GM12878 (cell line): ENCODE measurements around the gene PPP3CA.

ENCODE experiments used
- HDAC2 ChIP-seq: fragments of 200-600 bp; sonication (generic); IDR thresholded peaks from 2 replicates; pipeline ENCODE4 v1.6.1; 2017
- JUNB ChIP-seq: IDR thresholded peaks from 2 replicates; pipeline ENCODE4 v1.6.1; 2016; ENCODE audit warnings: antibody characterized with exemption, mild to moderate bottlenecking
- POLR2A ChIP-seq: IDR thresholded peaks from 2 replicates; pipeline ENCODE4 v1.6.1; 2011; ENCODE audit warnings: low read depth, mild to moderate bottlenecking, low read length
- POLR2AphosphoS5 ChIP-seq: IDR thresholded peaks from 2 replicates; pipeline ENCODE4 v1.6.1; 2011; ENCODE audit warnings: mild to moderate bottlenecking, low read length, inconsistent platforms
- TCF7 ChIP-seq: IDR thresholded peaks from 2 replicates; pipeline ENCODE4 v1.6.1; 2014; ENCODE audit warnings: antibody characterized with exemption, borderline replicate concordance
- YY1 ChIP-seq: IDR thresholded peaks from 2 replicates; pipeline ENCODE4 v1.6.1; 2011; ENCODE audit warnings: low read depth, mild to moderate bottlenecking, low read length
- TF ChIP-seq, protein P1 (sequence below), 3 experiments: IDR thresholded peaks in 2 of 3; conservative IDR thresholded peaks in 1 of 3; 2 replicates each; pipeline ENCODE4 v1.5.1; 2011; ENCODE audit warnings: low read depth in 3 of 3, low read length in 3 of 3, mild to moderate bottlenecking in 3 of 3, control low read depth in 2 of 3, moderate library complexity in 2 of 3, inconsistent platforms in 1 of 3, mixed read lengths in 1 of 3; ENCODE audit not compliant: control insufficient read depth in 2 of 3, insufficient read depth in 1 of 3; ENCODE audit errors: extremely low read depth in 1 of 3

DNA sequence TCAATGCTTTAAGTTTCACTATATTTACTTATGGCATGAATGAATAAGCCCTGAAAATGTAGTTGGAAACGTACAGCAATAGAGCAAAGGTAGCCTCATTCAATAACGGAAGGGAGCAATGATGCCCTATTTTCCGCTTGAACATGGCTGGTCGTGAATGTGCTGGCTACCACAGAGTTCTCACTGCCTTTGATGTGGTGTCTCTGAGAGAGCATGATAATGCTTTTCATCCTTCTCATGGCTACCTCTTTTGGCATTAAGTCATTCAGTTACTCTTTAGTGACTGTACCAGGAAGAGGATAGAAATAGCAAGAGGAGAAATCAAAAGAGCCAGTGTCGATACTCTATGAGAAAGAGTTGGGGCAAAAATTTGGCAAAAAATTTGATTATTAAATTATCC lies 308.0 kb downstream of the PPP3CA start:
- TF ChIP-seq YY1 (no peak), POLR2AphosphoS5 (no peak), JUNB (no peak), HDAC2 (no peak), TCF7 (peak; percentile 90), POLR2A (no peak)
- TF ChIP-seq, protein P1, sequence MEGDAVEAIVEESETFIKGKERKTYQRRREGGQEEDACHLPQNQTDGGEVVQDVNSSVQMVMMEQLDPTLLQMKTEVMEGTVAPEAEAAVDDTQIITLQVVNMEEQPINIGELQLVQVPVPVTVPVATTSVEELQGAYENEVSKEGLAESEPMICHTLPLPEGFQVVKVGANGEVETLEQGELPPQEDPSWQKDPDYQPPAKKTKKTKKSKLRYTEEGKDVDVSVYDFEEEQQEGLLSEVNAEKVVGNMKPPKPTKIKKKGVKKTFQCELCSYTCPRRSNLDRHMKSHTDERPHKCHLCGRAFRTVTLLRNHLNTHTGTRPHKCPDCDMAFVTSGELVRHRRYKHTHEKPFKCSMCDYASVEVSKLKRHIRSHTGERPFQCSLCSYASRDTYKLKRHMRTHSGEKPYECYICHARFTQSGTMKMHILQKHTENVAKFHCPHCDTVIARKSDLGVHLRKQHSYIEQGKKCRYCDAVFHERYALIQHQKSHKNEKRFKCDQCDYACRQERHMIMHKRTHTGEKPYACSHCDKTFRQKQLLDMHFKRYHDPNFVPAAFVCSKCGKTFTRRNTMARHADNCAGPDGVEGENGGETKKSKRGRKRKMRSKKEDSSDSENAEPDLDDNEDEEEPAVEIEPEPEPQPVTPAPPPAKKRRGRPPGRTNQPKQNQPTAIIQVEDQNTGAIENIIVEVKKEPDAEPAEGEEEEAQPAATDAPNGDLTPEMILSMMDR (IDR thresholded peaks at IDR 0.05 in 2 of 3, conservative IDR thresholded peaks at IDR 0.05 in 1 of 3; ENCODE audit: control insufficient read depth in 2 of 3, extremely low read depth in 1 of 3, insufficient read depth in 1 of 3, low read depth in 3 of 3, low read length in 3 of 3): no peak
